OCI-LY7 (cell line): ENCODE measurements around the gene NBEAL2.

ENCODE experiments used
- CTCF ChIP-seq: fragments of 200-600 bp; sonication (generic); conservative IDR thresholded peaks from 2 replicates; pipeline ENCODE4 v1.5.1; 2014; ENCODE audit warnings: mild to moderate bottlenecking, antibody characterized with exemption, low read length, moderate library complexity, mixed read lengths
- EZH2phosphoT487 ChIP-seq: fragments of 200-600 bp; sonication (generic); IDR thresholded peaks from 2 replicates; pipeline ENCODE4 v1.6.1; 2018; ENCODE audit warnings: low read depth, borderline replicate concordance, mild to moderate bottlenecking, mixed run types, antibody characterized with exemption, low read length, moderate library complexity, mixed read lengths

GRCh38 chr3:47028667-47029066 lies 49.2 kb downstream of the NBEAL2 start:
- no peak for TF ChIP-seq CTCF
- TF ChIP-seq EZH2phosphoT487 = no peak
